ENCODE results near the gene LPGAT1. TPM values are rescaled to one million over a fixed set of nuclear protein-coding genes. Genes with fewer than 3 reads are reported as not detected.
A peak's percentile ranks its signal among the peaks of the same experiment; 100 is the strongest.
"Not testable (repeated sequence)": the region's sequence is repeated elsewhere in the genome, so short reads cannot be mapped to it uniquely, and the experiment has no call there.

LPGAT1 gene
- total RNA-seq, 2 donors from 2014 or later = 15.4 to 18.7 TPM

GRCh38 chr1:211698161-211699026 lies 132.2 kb downstream of the LPGAT1 start:
- H3K4me1 Mint-ChIP-seq = no peaks in the 10 kb centered on the region
- H3K9me3 Mint-ChIP-seq = no peaks in the 10 kb centered on the region
- H3K36me3 Mint-ChIP-seq (ENCODE audit: low read depth) = no peaks in the 10 kb centered on the region
- peak overlapping the region; percentile 37 for H3K4me3 Mint-ChIP-seq
- H3K27me3 Mint-ChIP-seq = no peaks in the 10 kb centered on the region
- H3K27ac Mint-ChIP-seq = no peak overlapping the region
- ATAC-seq (replicated peaks) = peak; percentile 95

DNA sequence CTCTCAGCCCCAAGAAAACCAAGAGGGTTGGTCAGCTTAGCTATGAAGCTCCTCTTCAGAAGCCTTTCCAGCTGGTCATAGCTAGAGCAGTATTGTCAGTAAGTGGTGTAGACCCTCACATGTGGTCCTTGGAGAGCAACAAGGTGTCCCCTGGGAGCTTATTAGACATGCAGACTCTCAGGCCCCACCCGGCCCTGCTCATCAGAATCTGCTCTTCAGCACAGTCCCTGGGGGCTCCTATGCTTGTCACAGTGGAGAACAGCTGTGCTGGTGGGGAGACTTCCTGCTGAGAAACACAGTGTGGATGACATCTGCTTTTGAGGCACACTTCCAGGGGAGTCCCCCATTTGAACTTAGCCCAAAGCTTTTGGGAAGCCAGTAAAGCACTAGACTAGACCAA lies 133.2 kb downstream of the LPGAT1 start:
- H3K4me3 Mint-ChIP-seq = no peak overlapping the region
- ATAC-seq (replicated peaks) = no peak
- no peaks in the 10 kb centered on the region for H3K27me3 Mint-ChIP-seq
- H3K9me3 Mint-ChIP-seq = no peaks in the 10 kb centered on the region
- no peak overlapping the region for H3K27ac Mint-ChIP-seq
- no peaks in the 10 kb centered on the region for H3K4me1 Mint-ChIP-seq
- no peaks in the 10 kb centered on the region for H3K36me3 Mint-ChIP-seq (ENCODE audit: low read depth)

- peak; percentile 29 for ATAC-seq (replicated peaks)
- Mint-ChIP-seq H3K9me3 (no peaks in the 10 kb centered on the region), H3K27me3 (no peaks in the 10 kb centered on the region), H3K4me3 (no peak overlapping the region), H3K36me3 (ENCODE audit: low read depth) (no peaks in the 10 kb centered on the region), H3K4me1 (no peaks in the 10 kb centered on the region), H3K27ac (no peak overlapping the region)
Observed at GRCh38 chr1:211695135-211695816, 135.3 kb downstream of the LPGAT1 start.

GRCh38 chr1:211693911-211694310 lies 136.7 kb downstream of the LPGAT1 start:
- H3K27ac Mint-ChIP-seq; ATAC-seq (replicated peaks); H3K4me3 Mint-ChIP-seq; H3K4me1 Mint-ChIP-seq; H3K27me3 Mint-ChIP-seq; H3K36me3 Mint-ChIP-seq (ENCODE audit: low read depth); H3K9me3 Mint-ChIP-seq: not testable (repeated sequence)

Other genes with a start within 250 kb of the LPGAT1 start
- gene NEK2, start 155.1 kb downstream of the LPGAT1 start, total RNA-seq = 10 to 100 TPM; 31.6 to 32.4 TPM
- 10 to 100 TPM; 22.8 to 40.2 TPM for gene INTS7, start 204.8 kb upstream of the LPGAT1 start, total RNA-seq
- gene DTL, start 205.0 kb upstream of the LPGAT1 start, total RNA-seq = 10 to 100 TPM; 70.6 to 72.2 TPM

Data from activated T-helper 17 cell treated with anti-CD3 and anti-CD28 coated beads, Interleukin-2, amount 50 U/mL, for 72 hours (primary cell).